Measurements from ENCODE around the gene FSTL5. TPM values are rescaled to one million over a fixed set of nuclear protein-coding genes. Genes with fewer than 3 reads are reported as not detected.

The FSTL5 gene
- total and polyA plus RNA-seq, 2 of the 8 experiments (the other 6 are each of a cell fraction or from before 2014, with no cell fraction given): 0.09 to 0.32 TPM

GRCh38 chr4:161653697-161654096 is 510.1 kb downstream of the FSTL5 start:
- Histone ChIP-seq H3K27ac (ENCODE audit: low read depth, low read length) (no peak overlapping the region), H3K79me1 (ENCODE audit: low read depth, low read length) (no peaks in the 10 kb centered on the region), H3K18ac (ENCODE audit: extremely low read depth, low read length) (no peak overlapping the region), H2BK120ac (replicated peaks; ENCODE audit: low read depth, low read length) (no peak overlapping the region), H3K4ac (replicated peaks; ENCODE audit: insufficient read length, low read depth, low read length) (no peak overlapping the region), H3K23ac (ENCODE audit: insufficient read length) (no peak overlapping the region), H3K36me3 (ENCODE audit: control insufficient read depth in 2 of 4, insufficient read depth in 4 of 4, low read length in 3 of 4) (no peaks in the 10 kb centered on the region), H3K79me2 (ENCODE audit: control insufficient read depth in 1 of 2, insufficient read depth in 2 of 2, low read length in 2 of 2) (no peaks in the 10 kb centered on the region), H2AFZ (ENCODE audit: low read length) (no peak overlapping the region), H3K14ac (ENCODE audit: insufficient read length) (no peak overlapping the region), H2AK5ac (ENCODE audit: low read depth, low read length) (no peak overlapping the region), H3K4me3 (ENCODE audit: extremely low read depth in 1 of 4, insufficient read depth in 2 of 4, low read depth in 3 of 4, low read length in 4 of 4) (no peak overlapping the region), H4K8ac (ENCODE audit: extremely low read depth, insufficient read depth, low read length) (no peak overlapping the region), H4K20me1 (replicated peaks in 1 of 2; ENCODE audit: control insufficient read depth in 1 of 2, insufficient read depth in 2 of 2, low read length in 2 of 2) (no peaks in the 10 kb centered on the region), H3K23me2 (ENCODE audit: low read depth, low read length) (no peaks in the 10 kb centered on the region), H3K9ac (replicated peaks in 1 of 4; ENCODE audit: extremely low read depth in 1 of 4, low read depth in 3 of 4, low read length in 3 of 4) (no peak overlapping the region), H2BK15ac (ENCODE audit: low read length) (no peak overlapping the region), H3K4me2 (ENCODE audit: insufficient read depth in 1 of 2, low read depth in 2 of 2, low read length in 2 of 2) (no peak overlapping the region), H3K9me3 (ENCODE audit: insufficient read depth in 2 of 2, low read depth in 1 of 2, low read length in 1 of 2) (no peaks in the 10 kb centered on the region), H4K91ac (replicated peaks; ENCODE audit: insufficient read length, low read length) (no peak overlapping the region), H2BK5ac (ENCODE audit: low read depth, low read length) (no peak overlapping the region), H3K56ac (replicated peaks; ENCODE audit: insufficient read length, low read depth, low read length) (no peak overlapping the region), H4K5ac (ENCODE audit: insufficient read length, low read depth, low read length) (no peak overlapping the region), H2BK12ac (ENCODE audit: low read depth, low read length) (no peak overlapping the region), H3K27me3 (replicated peaks in 1 of 4; ENCODE audit: control insufficient read depth in 3 of 4, extremely low read depth in 1 of 4, insufficient read depth in 3 of 4, low read length in 3 of 4) (no peaks in the 10 kb centered on the region), H3K4me1 (replicated peaks in 1 of 4; ENCODE audit: control insufficient read depth in 3 of 4, insufficient read depth in 4 of 4, low read length in 3 of 4) (no peaks in the 10 kb centered on the region), H2BK20ac (ENCODE audit: low read length) (no peak overlapping the region)
- no peak for TF ChIP-seq CEBPB (IDR thresholded peaks at IDR 0.05; ENCODE audit: low read depth, low read length)
- TF ChIP-seq BRCA1 (IDR thresholded peaks at IDR 0.05; ENCODE audit: low read depth, low read length): no peak
- TF ChIP-seq, protein P1, sequence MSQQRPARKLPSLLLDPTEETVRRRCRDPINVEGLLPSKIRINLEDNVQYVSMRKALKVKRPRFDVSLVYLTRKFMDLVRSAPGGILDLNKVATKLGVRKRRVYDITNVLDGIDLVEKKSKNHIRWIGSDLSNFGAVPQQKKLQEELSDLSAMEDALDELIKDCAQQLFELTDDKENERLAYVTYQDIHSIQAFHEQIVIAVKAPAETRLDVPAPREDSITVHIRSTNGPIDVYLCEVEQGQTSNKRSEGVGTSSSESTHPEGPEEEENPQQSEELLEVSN (IDR thresholded peaks at IDR 0.05): no peak
- TF ChIP-seq SIN3A (conservative IDR thresholded peaks at IDR 0.05 in 1 of 2, IDR thresholded peaks at IDR 0.05 in 1 of 2; ENCODE audit: low read depth in 1 of 2, low read length in 2 of 2): no peak
- FAIRE-seq (no peak), DNase-seq (ENCODE audit: low read depth in 1 of 2, low spot score in 2 of 2) (no peak)
- ChIA-PET POLR2A (ENCODE audit: partially characterized antibody) (no interaction called here), CTCF (ENCODE audit: partially characterized antibody) (no interaction called here)
- WGBS, 2 experiments (ENCODE audit: extremely low coverage in 1 of 2, insufficient coverage in 1 of 2, insufficient read length in 1 of 2, insufficient replicate concordance in 2 of 2, low coverage in 1 of 2, low lambda C conversion rate in 2 of 2, missing lambda C conversion rate in 1 of 2): 98% methylated on average over 1 of the region's 1 CpG; no CpG with 5 or more reads in 1 of the 2 experiments

All from H1 (cell line).